ENCODE data around the gene RHOBTB1.
A peak's percentile ranks its signal among the peaks of the same experiment; 100 is the strongest.

The RHOBTB1 gene

GRCh38 chr10:60906411-60906810 is 37.6 kb downstream of the RHOBTB1 start:
- DNase-seq (ENCODE audit: low spot score): peak; percentile 31

GRCh38 chr10:60905580-60905979 is 38.4 kb downstream of the RHOBTB1 start:
- DNase-seq (ENCODE audit: low spot score): no peak

GRCh38 chr10:60903096-60903495 is 40.9 kb downstream of the RHOBTB1 start:
- no peak for DNase-seq (ENCODE audit: low spot score)

GRCh38 chr10:60901561-60902235 is 42.3 kb downstream of the RHOBTB1 start:
- no peak for DNase-seq (ENCODE audit: low spot score)

- no peak for DNase-seq (ENCODE audit: low spot score)
These were observed 44.7 kb downstream of the RHOBTB1 start for GRCh38 chr10:60899266-60899665.

- no peak for DNase-seq (ENCODE audit: low spot score)
These were observed 45.7 kb downstream of the RHOBTB1 start for GRCh38 chr10:60898321-60898720.

GRCh38 chr10:60896810-60897209 is 47.2 kb downstream of the RHOBTB1 start:
- DNase-seq (ENCODE audit: low spot score): no peak

GRCh38 chr10:60896033-60896432 is 48.0 kb downstream of the RHOBTB1 start:
- DNase-seq (ENCODE audit: low spot score): no peak

GRCh38 chr10:60894786-60895185 is 49.2 kb downstream of the RHOBTB1 start:
- peak; percentile 13 for DNase-seq (ENCODE audit: low spot score)

GRCh38 chr10:60893231-60893630 is 50.8 kb downstream of the RHOBTB1 start:
- DNase-seq (ENCODE audit: low spot score): no peak

GRCh38 chr10:60892571-60892970 is 51.4 kb downstream of the RHOBTB1 start:
- no peak for DNase-seq (ENCODE audit: low spot score)

GRCh38 chr10:60890811-60891210 is 53.2 kb downstream of the RHOBTB1 start:
- DNase-seq (ENCODE audit: low spot score): no peak

- peak; percentile 31 for DNase-seq (ENCODE audit: low spot score)
These were observed 60.8 kb downstream of the RHOBTB1 start for GRCh38 chr10:60883187-60883586.

GRCh38 chr10:60878224-60878623 is 65.8 kb downstream of the RHOBTB1 start:
- peak; percentile 10 for DNase-seq (ENCODE audit: low spot score)

- peak; percentile 49 for DNase-seq (ENCODE audit: low spot score)
These were observed 66.2 kb downstream of the RHOBTB1 start for GRCh38 chr10:60877777-60878120.

GRCh38 chr10:60877061-60877776 is 66.8 kb downstream of the RHOBTB1 start:
- DNase-seq (ENCODE audit: low spot score): peak; percentile 17

GRCh38 chr10:60873758-60874157 is 70.2 kb downstream of the RHOBTB1 start:
- no peak for DNase-seq (ENCODE audit: low spot score)

GRCh38 chr10:60872451-60872850 is 71.5 kb downstream of the RHOBTB1 start:
- no peak for DNase-seq (ENCODE audit: low spot score)

GRCh38 chr10:60871215-60871614 is 72.8 kb downstream of the RHOBTB1 start:
- no peak for DNase-seq (ENCODE audit: low spot score)

- DNase-seq (ENCODE audit: low spot score): no peak
These were observed 73.2 kb downstream of the RHOBTB1 start for GRCh38 chr10:60870803-60871202.

GRCh38 chr10:60870416-60870728 is 73.6 kb downstream of the RHOBTB1 start:
- DNase-seq (ENCODE audit: low spot score): no peak

GRCh38 chr10:60869652-60870415 is 74.2 kb downstream of the RHOBTB1 start:
- no peak for DNase-seq (ENCODE audit: low spot score)

- DNase-seq (ENCODE audit: low spot score): no peak
These were observed 75.0 kb downstream of the RHOBTB1 start for GRCh38 chr10:60868946-60869345.

Data from kidney tubule cell (primary cell).